Astrocyte (in vitro differentiated cells and primary cell): ENCODE measurements around the gene TADA2A. TPM values are rescaled to one million over a fixed set of nuclear protein-coding genes. Genes with fewer than 3 reads are reported as not detected.

Experiments
- DNase-seq: peaks from one replicate; pipeline ENCODE4 v3.0.0-alpha.2; 2010; ENCODE audit warnings: low read depth
- FAIRE-seq: peaks from 2 replicates; lab custom pipeline; 2011; peaks lifted over from hg19 to GRCh38; lab: Jason Lieb, UNC
- H2AFZ ChIP-seq: 2 replicates; pipeline ENCODE4 v1.6.0; 2012; ENCODE audit warnings: low read depth, low read length, inconsistent platforms
- H3K27ac ChIP-seq: 2 replicates; pipeline ENCODE4 v1.5.1; 2011; ENCODE audit warnings: low read depth, low read length, inconsistent platforms
- H3K27me3 ChIP-seq: 2 replicates; pipeline ENCODE4 v1.6.0; 2011; ENCODE audit warnings: low read length, inconsistent platforms; ENCODE audit not compliant: insufficient read depth
- H3K36me3 ChIP-seq: 2 replicates; pipeline ENCODE4 v1.5.1; 2011; ENCODE audit warnings: low read length, inconsistent platforms; ENCODE audit not compliant: insufficient read depth
- H3K4me1 ChIP-seq: 2 replicates; pipeline ENCODE4 v1.5.1; 2011; ENCODE audit warnings: low read length, inconsistent platforms; ENCODE audit not compliant: insufficient read depth
- H3K4me2 ChIP-seq: 2 replicates; pipeline ENCODE4 v1.6.0; 2012; ENCODE audit warnings: low read length, inconsistent platforms
- H3K4me3 ChIP-seq: 2 replicates; pipeline ENCODE4 v1.5.1; 2011; ENCODE audit warnings: low read depth, mild to moderate bottlenecking, low read length, inconsistent platforms; ENCODE audit not compliant: insufficient read depth
- H3K79me2 ChIP-seq: 2 replicates; pipeline ENCODE4 v1.6.0; 2012; ENCODE audit warnings: mild to moderate bottlenecking, low read length, inconsistent platforms; ENCODE audit not compliant: insufficient read depth
- H3K9ac ChIP-seq: 2 replicates; pipeline ENCODE4 v1.6.0; 2012; ENCODE audit warnings: mild to moderate bottlenecking, low read length, inconsistent platforms
- H3K9me3 ChIP-seq: 2 replicates; pipeline ENCODE4 v1.5.1; 2012; ENCODE audit warnings: low read depth, mild to moderate bottlenecking, low read length, inconsistent platforms; ENCODE audit not compliant: insufficient read depth
- H4K20me1 ChIP-seq: 2 replicates; pipeline ENCODE4 v1.6.0; 2012; ENCODE audit warnings: low read length, inconsistent platforms; ENCODE audit not compliant: insufficient read depth
- H3K27ac Mint-ChIP-seq: one replicate; pipeline ENCODE4 v1.8.0; 2021; ENCODE audit warnings: mild to moderate bottlenecking, mixed read lengths; ENCODE audit not compliant: unreplicated experiment
- H3K27me3 Mint-ChIP-seq: one replicate; pipeline ENCODE4 v1.8.0; 2021; ENCODE audit warnings: low read depth, mixed read lengths; ENCODE audit not compliant: unreplicated experiment
- H3K36me3 Mint-ChIP-seq: one replicate; pipeline ENCODE4 v1.8.0; 2021; ENCODE audit warnings: low read depth, mixed read lengths; ENCODE audit not compliant: unreplicated experiment
- H3K4me1 Mint-ChIP-seq: one replicate; pipeline ENCODE4 v1.8.0; 2021; ENCODE audit warnings: low read depth, mixed read lengths; ENCODE audit not compliant: unreplicated experiment
- H3K4me3 Mint-ChIP-seq: one replicate; pipeline ENCODE4 v1.8.0; 2021; ENCODE audit warnings: mild to moderate bottlenecking, moderate library complexity, mixed read lengths; ENCODE audit not compliant: unreplicated experiment
- H3K9me3 Mint-ChIP-seq: one replicate; pipeline ENCODE4 v1.8.0; 2021; ENCODE audit warnings: mild to moderate bottlenecking, mixed read lengths; ENCODE audit not compliant: unreplicated experiment
- CTCF ChIP-seq: IDR thresholded peaks from 2 replicates; pipeline ENCODE4 v1.5.1; 2011; ENCODE audit warnings: low read depth, mild to moderate bottlenecking, inconsistent platforms, low read length, moderate library complexity; ENCODE audit not compliant: insufficient read depth
- EZH2 ChIP-seq: IDR thresholded peaks from 2 replicates; pipeline ENCODE4 v1.6.1; 2012; ENCODE audit warnings: mild to moderate bottlenecking, low read length, inconsistent platforms; ENCODE audit not compliant: insufficient read depth
- total RNA-seq: library from RNA; stranded (reverse); gene quantifications from 2 replicates; pipeline ENCODE4 v1.2.1, GENCODE V29; 2021

The TADA2A gene
- total RNA-seq, 1 donor from 2014 or later: 14.0 TPM

- H3K27me3 Mint-ChIP-seq: no peaks in the 10 kb centered on the region
- no peak for FAIRE-seq
Observed at GRCh38 chr17:37382056-37382455, 24.6 kb upstream of the TADA2A start.

GRCh38 chr17:37384560-37385149 is 22.0 kb upstream of the TADA2A start:
- Histone ChIP-seq H3K27ac (no peak overlapping the region), H3K36me3 (no peaks in the 10 kb centered on the region), H4K20me1 (no peaks in the 10 kb centered on the region), H3K4me2 (no peak overlapping the region), H3K4me3 (no peak overlapping the region), H3K79me2 (no peaks in the 10 kb centered on the region), H3K27me3 (no peaks in the 10 kb centered on the region), H3K9me3 (no peaks in the 10 kb centered on the region), H2AFZ (no peak overlapping the region), H3K9ac (no peak overlapping the region), H3K4me1 (peaks cover 8% of the 10 kb centered on the region)
- DNase-seq (no peak), FAIRE-seq (no peak)
- Mint-ChIP-seq H3K4me3 (no peak overlapping the region), H3K27ac (no peak overlapping the region), H3K4me1 (peaks cover 11% of the 10 kb centered on the region), H3K36me3 (no peaks in the 10 kb centered on the region), H3K9me3 (no peaks in the 10 kb centered on the region), H3K27me3 (no peaks in the 10 kb centered on the region)
- TF ChIP-seq EZH2 (no peak), CTCF (no peak)

More at GRCh38 chr17:37382056-37382455, 24.6 kb upstream of the TADA2A start:
- Histone ChIP-seq H3K79me2 (no peaks in the 10 kb centered on the region), H3K27ac (no peak overlapping the region), H3K9ac (no peak overlapping the region), H4K20me1 (no peaks in the 10 kb centered on the region), H3K27me3 (no peaks in the 10 kb centered on the region), H3K4me3 (no peak overlapping the region), H3K4me2 (no peak overlapping the region), H3K4me1 (no peaks in the 10 kb centered on the region), H2AFZ (no peak overlapping the region), H3K36me3 (no peaks in the 10 kb centered on the region), H3K9me3 (no peaks in the 10 kb centered on the region)
- H3K9me3 Mint-ChIP-seq: no peaks in the 10 kb centered on the region
- peaks cover 2% of the 10 kb centered on the region for H3K36me3 Mint-ChIP-seq
- TF ChIP-seq EZH2 (no peak), CTCF (no peak)
- H3K27ac Mint-ChIP-seq: no peak overlapping the region
- H3K4me1 Mint-ChIP-seq: no peaks in the 10 kb centered on the region
- DNase-seq: no peak
- no peak overlapping the region for H3K4me3 Mint-ChIP-seq

- H3K27ac Mint-ChIP-seq: no peak overlapping the region
- no peak for FAIRE-seq
- no peaks in the 10 kb centered on the region for H3K9me3 ChIP-seq
- no peak overlapping the region for H2AFZ ChIP-seq
- no peak overlapping the region for H3K27ac ChIP-seq
- TF ChIP-seq EZH2 (no peak), CTCF (no peak)
- H3K79me2 ChIP-seq: no peaks in the 10 kb centered on the region
- H3K4me3 ChIP-seq: no peak overlapping the region
- no peaks in the 10 kb centered on the region for H3K27me3 Mint-ChIP-seq
- no peak overlapping the region for H3K4me3 Mint-ChIP-seq
- DNase-seq: no peak
- no peaks in the 10 kb centered on the region for H3K36me3 ChIP-seq
- no peak overlapping the region for H3K9ac ChIP-seq
- peaks cover 11% of the 10 kb centered on the region for H3K4me1 Mint-ChIP-seq
- H4K20me1 ChIP-seq: no peaks in the 10 kb centered on the region
- H3K4me2 ChIP-seq: no peak overlapping the region
- H3K9me3 Mint-ChIP-seq: no peaks in the 10 kb centered on the region
- peaks cover 8% of the 10 kb centered on the region for H3K4me1 ChIP-seq
- no peaks in the 10 kb centered on the region for H3K27me3 ChIP-seq
- H3K36me3 Mint-ChIP-seq: no peaks in the 10 kb centered on the region
Observed at GRCh38 chr17:37385474-37385990, 21.2 kb upstream of the TADA2A start.
